K562 (cell line): Measurements from ENCODE around the gene MPZL1. TPM values are rescaled to one million over a fixed set of nuclear protein-coding genes. Genes with fewer than 3 reads are reported as not detected.

Experiments
- ATAC-seq: fragments of 200-7000 bp; cut with Tn5 transposase; 3 replicates; pipeline ENCODE4 v1.9.1; 2020; ENCODE audit warnings: moderate library complexity
- BruUV-seq: library from RNA; stranded (reverse); fragments of 400-500 nt; replicated peaks from 2 replicates; lab custom pipeline; 2021; lab: Mats Ljungman, UMichigan
- CTCF ChIA-PET: fragments of 300-600 bp; formaldehyde crosslinking; extraction: SDS; loops from one replicate; lab custom pipeline; 2021; ENCODE audit warnings: low intra/inter-chr PET ratio; lab: Yijun Ruan, JAX
- POLR2A ChIA-PET: fragments of 300-600, 350-650 bp; sonication (Branson Sonifier 250); formaldehyde crosslinking; extraction: SDS; loops from one replicate; lab custom pipeline; 2021; ENCODE audit warnings: antibody characterized with exemption, inconsistent platforms; lab: Yijun Ruan, JAX
- DNase-seq, 4 experiments: peaks; one replicate each; pipeline versions ENCODE4 v3.0.0 to v3.0.0-alpha.2; 2011 to 2018; ENCODE audit warnings: low spot score in 3 of 4, mixed read lengths in 3 of 4; ENCODE audit errors: extremely low read depth in 1 of 4
- FAIRE-seq: peaks from 2 replicates; lab custom pipeline; 2011; peaks lifted over from hg19 to GRCh38; lab: Jason Lieb, UNC
- H2AFZ ChIP-seq: 2 replicates; pipeline ENCODE4 v1.6.0; 2011; ENCODE audit warnings: low read depth, low read length, control low read depth, inconsistent platforms
- H3K27ac ChIP-seq: fragments of 200-600 bp; 3 replicates; pipeline ENCODE4 v1.8.0; 2011; ENCODE audit warnings: low read depth, mild to moderate bottlenecking, control low read depth, inconsistent platforms, low read length, moderate library complexity, mixed read lengths; ENCODE audit errors: extremely low read depth
- H3K27me3 ChIP-seq, 2 experiments: fragments of 300-600 bp in 1 of 2; 2 replicates in 1 of 2; 3 replicates in 1 of 2; pipeline versions ENCODE4 v1.6.0 to v1.8.0; 2011; ENCODE audit warnings: inconsistent platforms in 2 of 2, low read length in 2 of 2, mild to moderate bottlenecking in 1 of 2, mixed read lengths in 1 of 2, moderate library complexity in 1 of 2; ENCODE audit not compliant: control insufficient read depth in 2 of 2, insufficient read depth in 2 of 2
- H3K36me3 ChIP-seq: fragments of 300-600 bp; 3 replicates; pipeline ENCODE4 v1.8.0; 2011; ENCODE audit warnings: mild to moderate bottlenecking, low read length, inconsistent platforms; ENCODE audit not compliant: control insufficient read depth, insufficient read depth
- H3K4me1 ChIP-seq, 2 experiments: fragments of 200-600 bp in 1 of 2; replicated peaks in 1 of 2; 2 replicates in 1 of 2; 3 replicates in 1 of 2; pipeline versions ENCODE4 v1.5.1 to v1.8.0; 2011; ENCODE audit warnings: inconsistent platforms in 2 of 2, low read length in 2 of 2, mild to moderate bottlenecking in 1 of 2, mixed read lengths in 1 of 2, moderate library complexity in 1 of 2; ENCODE audit not compliant: control insufficient read depth in 2 of 2, insufficient read depth in 2 of 2
- H3K4me2 ChIP-seq: 2 replicates; pipeline ENCODE4 v1.6.1; 2011; ENCODE audit warnings: low read length, control low read depth, inconsistent platforms, mixed read lengths; ENCODE audit not compliant: insufficient read depth
- H3K4me3 ChIP-seq: fragments of 200-600 bp; sonication (generic), shearing (Covaris generic); 2 replicates; pipeline ENCODE4 v1.5.1; 2016; ENCODE audit warnings: control low read depth, inconsistent platforms
- H3K79me2 ChIP-seq: fragments of 200-600 bp; 3 replicates; pipeline ENCODE4 v1.8.0; 2011; ENCODE audit warnings: low read length, inconsistent platforms; ENCODE audit not compliant: control insufficient read depth, insufficient read depth
- H3K9ac ChIP-seq, 2 experiments: 2 replicates each; pipeline versions ENCODE4 v1.6.0 to v1.6.1; 2011; ENCODE audit warnings: low read depth in 2 of 2, low read length in 2 of 2, control low read depth in 1 of 2, inconsistent platforms in 1 of 2, mild to moderate bottlenecking in 1 of 2, mixed read lengths in 1 of 2; ENCODE audit not compliant: insufficient read depth in 1 of 2
- H3K9me1 ChIP-seq: one replicate; pipeline ENCODE4 v1.6.0; 2011; ENCODE audit warnings: inconsistent platforms, mild to moderate bottlenecking, low read length, moderate library complexity; ENCODE audit not compliant: control insufficient read depth, insufficient read depth
- H3K9me3 ChIP-seq: replicated peaks from 2 replicates; pipeline ENCODE4 v1.5.1; 2011; ENCODE audit warnings: low read depth, low read length, inconsistent platforms; ENCODE audit not compliant: control insufficient read depth, insufficient read depth
- H4K20me1 ChIP-seq: replicated peaks from 2 replicates; pipeline ENCODE4 v1.6.1; 2011; ENCODE audit warnings: low read length, inconsistent platforms, mixed read lengths; ENCODE audit not compliant: control insufficient read depth, insufficient read depth
- BRF1 ChIP-seq: IDR thresholded peaks from 3 replicates; pipeline ENCODE4 v1.6.1; 2011; ENCODE audit warnings: borderline replicate concordance, mild to moderate bottlenecking; ENCODE audit not compliant: insufficient read length; ENCODE audit errors: extremely low read depth
- DDX20 ChIP-seq: fragments of 450-650 bp; IDR thresholded peaks from 2 replicates; pipeline ENCODE4 v1.6.1; 2016; ENCODE audit warnings: missing genetic modification characterization, low read depth, mild to moderate bottlenecking, missing compliant biosample characterization, moderate library complexity
- DNMT1 ChIP-seq: fragments of 450-650 bp; IDR thresholded peaks from 2 replicates; pipeline ENCODE4 v1.6.1; 2016; ENCODE audit warnings: antibody characterized with exemption, mild to moderate bottlenecking
- PBX2 ChIP-seq, 2 experiments: IDR thresholded peaks in 1 of 2; conservative IDR thresholded peaks in 1 of 2; 2 replicates each; pipeline ENCODE4 v1.6.1; 2016; ENCODE audit warnings: low read depth in 2 of 2, mild to moderate bottlenecking in 1 of 2, missing compliant biosample characterization in 1 of 2, missing genetic modification characterization in 1 of 2, moderate library complexity in 1 of 2
- PTBP1 ChIP-seq: fragments of 200-400 bp; formaldehyde crosslinking; IDR thresholded peaks from 2 replicates; pipeline ENCODE4 v1.6.1; 2017; ENCODE audit warnings: low read depth, low read length
- RB1 ChIP-seq: fragments of 450-650 bp; IDR thresholded peaks from 2 replicates; pipeline ENCODE4 v1.6.1; 2017; ENCODE audit warnings: low read depth, mild to moderate bottlenecking
- SMAD1 ChIP-seq: fragments of 150-350 bp; IDR thresholded peaks from 2 replicates; pipeline ENCODE4 v1.6.1; 2014; ENCODE audit warnings: low read length, low read depth; ENCODE audit not compliant: partially characterized antibody
- SRSF3 ChIP-seq: fragments of 200-400 bp; formaldehyde crosslinking; IDR thresholded peaks from 2 replicates; pipeline ENCODE4 v1.6.1; 2016; ENCODE audit warnings: mild to moderate bottlenecking, low read length, moderate library complexity; ENCODE audit not compliant: insufficient read depth
- TFAP4 ChIP-seq: sonication (generic); formaldehyde crosslinking; IDR thresholded peaks from 2 replicates; pipeline ENCODE4 v1.8.0; 2022; ENCODE audit warnings: missing genetic modification reagents, mild to moderate bottlenecking, moderate library complexity, borderline replicate concordance
- ZNF274 ChIP-seq: IDR thresholded peaks from 2 replicates; pipeline ENCODE4 v1.6.1; 2011; ENCODE audit warnings: low read depth, mild to moderate bottlenecking, low read length, moderate library complexity, borderline replicate concordance
- ZNF347 ChIP-seq: fragments of 450-650 bp; formaldehyde crosslinking; IDR thresholded peaks from 2 replicates; pipeline ENCODE4 v1.4.0; 2020; ENCODE audit warnings: low read depth, mild to moderate bottlenecking, moderate library complexity
- WGBS: fragments of 100-300 bp; shearing (Covaris generic); methylation state at CpG from one replicate; pipeline ENCODE4 v1.1.6; 2016; ENCODE audit warnings: low coverage, mixed read lengths; ENCODE audit not compliant: insufficient coverage; ENCODE audit errors: missing lambda C conversion rate; 5-methylcytosine and 5-hydroxymethylcytosine counted together
- in situ Hi-C: fragments of 300-500 bp; cut with MboI; formaldehyde crosslinking; loops from 4 replicates; pipeline ENCODE4 v1.15.0; 2018; ENCODE audit warnings: inconsistent platforms, mixed read lengths
- intact Hi-C: fragments of 100-400 bp; cut with micrococcal nuclease; formaldehyde crosslinking; loops from 2 replicates; pipeline ENCODE4 v1.14.2; 2022
- polyA plus RNA-seq, 8 experiments: library from polyadenylated mRNA; depleted of rRNA in 4 of 8; stranded (reverse) in 5 of 8; unstranded in 3 of 8; fragments of >200 nt; fragmentation: Nextera tagmentation in 2 of 8; fragmentation: Illumina TruSeq in 1 of 8; extraction: Ambion mirVana in 2 of 8; extraction: Trizol in 1 of 8; gene quantifications; 2 replicates each; pipeline versions ENCODE4 v1.2.1 to v1.2.3, GENCODE V29; 2011 to 2014; ENCODE audit warnings: inconsistent platforms in 1 of 8, missing spikeins in 1 of 8
- total RNA-seq, 7 experiments: library from RNA; depleted of rRNA in 6 of 7; stranded (reverse); fragments of >200 nt in 6 of 7; fragmentation: Illumina TruSeq in 2 of 7; extraction: Trizol in 2 of 7; gene quantifications; 2 replicates each; pipeline versions ENCODE4 v1.2.1 to v1.2.3, GENCODE V29; 2011 to 2021; ENCODE audit warnings: low replicate concordance in 1 of 7
- TF ChIP-seq, protein P1 (sequence below): fragments of 250-450 bp; sonication (Bioruptor Pico); IDR thresholded peaks from 2 replicates; pipeline ENCODE4 v1.5.1; 2021; ENCODE audit warnings: mild to moderate bottlenecking

The MPZL1 gene
- total and polyA plus RNA-seq, 9 of the 15 experiments (the other 6 are each of a cell fraction or from before 2014, with no cell fraction given) = 14.5 to 153 (median 66.5) TPM

DNA sequence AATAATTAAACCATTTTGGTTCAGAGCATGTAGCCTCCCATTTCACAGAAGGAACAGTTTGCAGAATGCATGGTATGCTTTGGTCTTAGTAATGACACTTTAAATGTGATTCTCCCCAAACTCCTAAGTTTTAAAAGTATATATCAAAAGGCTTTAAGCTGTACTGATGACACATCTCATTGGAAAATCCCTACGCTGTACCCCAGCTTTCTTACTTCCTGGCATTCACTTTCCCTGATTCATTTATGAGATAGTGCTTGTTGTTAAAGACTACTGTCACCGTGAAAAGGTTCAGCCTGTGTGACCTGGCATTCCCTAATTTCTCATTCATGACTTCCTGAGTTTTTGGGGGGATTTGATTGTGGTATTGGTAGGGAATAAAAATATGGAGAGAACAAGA lies 53.4 kb downstream of the MPZL1 start:
- WGBS = 69% methylated on average over 2 of the region's 2 CpGs
- peaks cover 70% of the 10 kb centered on the region for H3K36me3 ChIP-seq
- CTCF ChIA-PET = no interaction called here
- H3K9ac ChIP-seq = no peak overlapping the region
- POLR2A ChIA-PET = interaction anchor here (1.3 to 2.6 kb wide), 4 partner anchors 9 to 15 kb away, joined by 3 to 14 read pairs (median 6); no protein-coding TSS in a partner anchor
- H3K27me3 ChIP-seq = no peaks in the 10 kb centered on the region
- no peak overlapping the region for H2AFZ ChIP-seq
- no peaks in the 10 kb centered on the region for H4K20me1 ChIP-seq
- H3K9me3 ChIP-seq = no peaks in the 10 kb centered on the region
- H3K27ac ChIP-seq = no peak overlapping the region
- in situ Hi-C loops = no loop called here
- ATAC-seq = no peak
- no peaks in the 10 kb centered on the region for H3K79me2 ChIP-seq
- no peak for FAIRE-seq
- H3K4me3 ChIP-seq = no peak overlapping the region
- TF ChIP-seq SMAD1 (no peak), TFAP4 (CRISPR knock-in tag) (no peak), DNMT1 (no peak), BRF1 (no peak), SRSF3 (no peak), ZNF347 (no peak), PBX2 (CRISPR knock-in tag; IDR thresholded peaks at IDR 0.05; ENCODE audit: low read depth) (no peak), PBX2 (tag; conservative IDR thresholded peaks at IDR 0.05; ENCODE audit: low read depth) (no peak), PTBP1 (no peak), RB1 (no peak), ZNF274 (no peak), DDX20 (tag) (no peak)
- TF ChIP-seq, protein P1, sequence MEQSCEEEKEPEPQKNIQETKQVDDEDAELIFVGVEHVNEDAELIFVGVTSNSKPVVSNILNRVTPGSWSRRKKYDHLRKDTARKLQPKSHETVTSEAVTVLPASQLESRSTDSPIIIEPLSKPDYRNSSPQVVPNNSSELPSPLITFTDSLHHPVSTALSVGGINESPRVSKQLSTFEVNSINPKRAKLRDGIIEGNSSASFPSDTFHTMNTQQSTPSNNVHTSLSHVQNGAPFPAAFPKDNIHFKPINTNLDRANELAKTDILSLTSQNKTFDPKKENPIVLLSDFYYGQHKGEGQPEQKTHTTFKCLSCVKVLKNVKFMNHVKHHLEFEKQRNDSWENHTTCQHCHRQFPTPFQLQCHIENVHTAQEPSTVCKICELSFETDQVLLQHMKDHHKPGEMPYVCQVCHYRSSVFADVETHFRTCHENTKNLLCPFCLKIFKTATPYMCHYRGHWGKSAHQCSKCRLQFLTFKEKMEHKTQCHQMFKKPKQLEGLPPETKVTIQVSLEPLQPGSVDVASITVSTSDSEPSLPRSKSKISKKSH (CRISPR knock-in tag) = no peak
- intact Hi-C loops = no loop called here
- peaks cover 1 to 5% of the 10 kb centered on the region in 2 experiments; a peak in 3 of 5 replicates for H3K4me1 ChIP-seq
- no TSS peak for BruUV-seq
- H3K4me2 ChIP-seq = no peak overlapping the region
- DNase-seq = no peak
- no peaks in the 10 kb centered on the region for H3K9me1 ChIP-seq
